GM18951 (cell line): ENCODE data around the gene SCYL2.

Source experiments
- POLR2A ChIP-seq: IDR thresholded peaks from 4 replicates; pipeline ENCODE4 v1.6.1; 2011; ENCODE audit warnings: mild to moderate bottlenecking; ENCODE audit not compliant: insufficient read length, insufficient read depth; ENCODE audit errors: extremely low read depth
- in situ Hi-C: fragments of 300-500 bp; cut with MboI; formaldehyde crosslinking; loops from one replicate; pipeline ENCODE4 v1.12.0; 2022; ENCODE audit warnings: low sequenced_read_pairs, mixed read lengths, inconsistent platforms; ENCODE audit not compliant: unreplicated experiment

SCYL2 gene

GRCh38 chr12:100383586-100384558 lies 116.9 kb downstream of the SCYL2 start:
- in situ Hi-C loops = no loop called here
- TF ChIP-seq POLR2A = no peak

- no peak for TF ChIP-seq POLR2A
- in situ Hi-C loops = no loop called here
Measured at GRCh38 chr12:100384559-100384935, 117.6 kb downstream of the SCYL2 start.

DNA sequence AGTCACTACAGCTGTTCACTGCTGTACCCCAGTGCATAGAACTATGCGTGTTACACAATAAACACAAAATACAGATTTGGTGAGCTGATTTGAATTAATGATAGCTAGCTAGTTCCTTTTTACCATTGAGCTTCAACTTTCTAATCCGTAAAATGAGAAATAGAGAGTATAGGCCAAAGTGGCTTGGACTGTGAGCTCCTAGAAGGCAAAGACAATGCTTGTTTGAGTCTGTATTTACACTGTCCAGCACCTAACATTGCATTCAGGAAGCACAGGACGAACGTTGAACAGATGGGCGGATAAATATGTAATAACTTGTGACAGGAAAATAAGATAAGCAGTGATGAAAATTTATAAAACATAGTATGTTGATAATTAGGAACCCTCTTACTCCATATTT lies 121.4 kb downstream of the SCYL2 start:
- no peak for TF ChIP-seq POLR2A
- in situ Hi-C loops = no loop called here
